Renal pelvis (tissue), 3 donors: Measurements from ENCODE around the gene PPP2R5E. TPM values are rescaled to one million over a fixed set of nuclear protein-coding genes. Genes with fewer than 3 reads are reported as not detected.

Experiments
- polyA plus RNA-seq, 3 donors: library from polyadenylated mRNA; unstranded; fragments of 120-200 nt; gene quantifications; one replicate each; pipeline ENCODE4 v1.2.1, GENCODE V29; 2013; ENCODE audit not compliant: insufficient read length in 3 of 3

Gene PPP2R5E
- polyA plus RNA-seq, 3 donors = 34.5 to 35.3 (median 34.7) TPM

Other genes with a start within 250 kb of the PPP2R5E start
- not detected for gene GPHB5, start 224.4 kb downstream of the PPP2R5E start, polyA plus RNA-seq
- 10 to 100 TPM; 19.8 to 23.1 (median 20.8) TPM for gene WDR89, start 98.5 kb upstream of the PPP2R5E start, polyA plus RNA-seq
- 10 to 100 TPM; 24.9 to 27.7 (median 27.4) TPM for gene SGPP1, start 184.7 kb upstream of the PPP2R5E start, polyA plus RNA-seq